ENCODE measurements around the gene AMY1A. TPM values are rescaled to one million over a fixed set of nuclear protein-coding genes. Genes with fewer than 3 reads are reported as not detected.
"Not testable (repeated sequence)": the region's sequence is repeated elsewhere in the genome, so short reads cannot be mapped to it uniquely, and the experiment has no call there.

AMY1A gene
- total RNA-seq = not detected in 2 replicates

GRCh38 chr1:103655460-103655859 is at the start of gene AMY1A:
Gene AMY1A (plus strand): TSS chr1:103655760. CDS start chr1:103656331, 571 bp downstream.
- not testable (repeated sequence) for H3K36me3 ChIP-seq (ENCODE audit: control insufficient read depth, insufficient read depth, low read length); DNase-seq (ENCODE audit: low read depth); H3K4me3 ChIP-seq (ENCODE audit: low read depth, low read length); H3K27me3 ChIP-seq (ENCODE audit: control insufficient read depth, insufficient read depth, low read length)

- TF ChIP-seq CTCF (IDR thresholded peaks at IDR 0.05; ENCODE audit: insufficient read depth, low read length, poor library complexity, severe bottlenecking) = no peak
- DNase-seq (ENCODE audit: low read depth) = no peak
- H3K27me3 ChIP-seq (ENCODE audit: control insufficient read depth, insufficient read depth, low read length) = no peaks in the 10 kb centered on the region
- no peak overlapping the region for H3K4me3 ChIP-seq (ENCODE audit: low read depth, low read length)
- no peaks in the 10 kb centered on the region for H3K36me3 ChIP-seq (ENCODE audit: control insufficient read depth, insufficient read depth, low read length)
Measured at GRCh38 chr1:103616362-103616761, 39.2 kb upstream of the AMY1A start.

- not testable (repeated sequence) for DNase-seq (ENCODE audit: low read depth); H3K4me3 ChIP-seq (ENCODE audit: low read depth, low read length); H3K27me3 ChIP-seq (ENCODE audit: control insufficient read depth, insufficient read depth, low read length); H3K36me3 ChIP-seq (ENCODE audit: control insufficient read depth, insufficient read depth, low read length)
Measured at GRCh38 chr1:103616994-103617477, 38.5 kb upstream of the AMY1A start, which contains the start of gene AMY2A. Gene AMY2A (plus strand): TSS chr1:103617427. CDS start chr1:103617441, 14 bp downstream.

GRCh38 chr1:103627436-103627835 is 28.1 kb upstream of the AMY1A start:
- H3K27me3 ChIP-seq (ENCODE audit: control insufficient read depth, insufficient read depth, low read length); H3K36me3 ChIP-seq (ENCODE audit: control insufficient read depth, insufficient read depth, low read length); H3K4me3 ChIP-seq (ENCODE audit: low read depth, low read length); DNase-seq (ENCODE audit: low read depth): not testable (repeated sequence)

GRCh38 chr1:103641194-103641593 is 14.4 kb upstream of the AMY1A start:
- not testable (repeated sequence) for DNase-seq (ENCODE audit: low read depth); H3K27me3 ChIP-seq (ENCODE audit: control insufficient read depth, insufficient read depth, low read length); H3K36me3 ChIP-seq (ENCODE audit: control insufficient read depth, insufficient read depth, low read length); H3K4me3 ChIP-seq (ENCODE audit: low read depth, low read length)

GRCh38 chr1:103643908-103644307 is 11.7 kb upstream of the AMY1A start:
- H3K27me3 ChIP-seq (ENCODE audit: control insufficient read depth, insufficient read depth, low read length); H3K36me3 ChIP-seq (ENCODE audit: control insufficient read depth, insufficient read depth, low read length); DNase-seq (ENCODE audit: low read depth); H3K4me3 ChIP-seq (ENCODE audit: low read depth, low read length): not testable (repeated sequence)

- not testable (repeated sequence) for DNase-seq (ENCODE audit: low read depth); H3K27me3 ChIP-seq (ENCODE audit: control insufficient read depth, insufficient read depth, low read length); H3K36me3 ChIP-seq (ENCODE audit: control insufficient read depth, insufficient read depth, low read length); H3K4me3 ChIP-seq (ENCODE audit: low read depth, low read length)
Measured at GRCh38 chr1:103650305-103650704, 5.3 kb upstream of the AMY1A start.

GRCh38 chr1:103650889-103651288 is 4.7 kb upstream of the AMY1A start:
- not testable (repeated sequence) for H3K27me3 ChIP-seq (ENCODE audit: control insufficient read depth, insufficient read depth, low read length); H3K4me3 ChIP-seq (ENCODE audit: low read depth, low read length); H3K36me3 ChIP-seq (ENCODE audit: control insufficient read depth, insufficient read depth, low read length); DNase-seq (ENCODE audit: low read depth)

GRCh38 chr1:103654133-103654532 is 1.4 kb upstream of the AMY1A start:
- H3K36me3 ChIP-seq (ENCODE audit: control insufficient read depth, insufficient read depth, low read length); DNase-seq (ENCODE audit: low read depth); H3K27me3 ChIP-seq (ENCODE audit: control insufficient read depth, insufficient read depth, low read length); H3K4me3 ChIP-seq (ENCODE audit: low read depth, low read length): not testable (repeated sequence)

GRCh38 chr1:103676335-103676734 is 20.8 kb downstream of the AMY1A start:
- not testable (repeated sequence) for H3K27me3 ChIP-seq (ENCODE audit: control insufficient read depth, insufficient read depth, low read length); DNase-seq (ENCODE audit: low read depth); H3K36me3 ChIP-seq (ENCODE audit: control insufficient read depth, insufficient read depth, low read length); H3K4me3 ChIP-seq (ENCODE audit: low read depth, low read length)

- not testable (repeated sequence) for DNase-seq (ENCODE audit: low read depth); H3K4me3 ChIP-seq (ENCODE audit: low read depth, low read length); H3K27me3 ChIP-seq (ENCODE audit: control insufficient read depth, insufficient read depth, low read length); H3K36me3 ChIP-seq (ENCODE audit: control insufficient read depth, insufficient read depth, low read length)
Measured at GRCh38 chr1:103696110-103696509, 40.5 kb downstream of the AMY1A start, which contains the start of gene AMY1B. Gene AMY1B (minus strand): TSS chr1:103696210. CDS start chr1:103695639, 571 bp downstream.

GRCh38 chr1:103697430-103697829 is 41.9 kb downstream of the AMY1A start:
- not testable (repeated sequence) for H3K27me3 ChIP-seq (ENCODE audit: control insufficient read depth, insufficient read depth, low read length); H3K4me3 ChIP-seq (ENCODE audit: low read depth, low read length); H3K36me3 ChIP-seq (ENCODE audit: control insufficient read depth, insufficient read depth, low read length); DNase-seq (ENCODE audit: low read depth)

GRCh38 chr1:103700669-103701068 is 45.1 kb downstream of the AMY1A start:
- not testable (repeated sequence) for H3K36me3 ChIP-seq (ENCODE audit: control insufficient read depth, insufficient read depth, low read length); DNase-seq (ENCODE audit: low read depth); H3K4me3 ChIP-seq (ENCODE audit: low read depth, low read length); H3K27me3 ChIP-seq (ENCODE audit: control insufficient read depth, insufficient read depth, low read length)

- H3K36me3 ChIP-seq (ENCODE audit: control insufficient read depth, insufficient read depth, low read length); H3K4me3 ChIP-seq (ENCODE audit: low read depth, low read length); DNase-seq (ENCODE audit: low read depth); H3K27me3 ChIP-seq (ENCODE audit: control insufficient read depth, insufficient read depth, low read length): not testable (repeated sequence)
Measured at GRCh38 chr1:103701256-103701655, 45.7 kb downstream of the AMY1A start.

GRCh38 chr1:103707670-103708069 is 52.1 kb downstream of the AMY1A start:
- not testable (repeated sequence) for H3K4me3 ChIP-seq (ENCODE audit: low read depth, low read length); H3K27me3 ChIP-seq (ENCODE audit: control insufficient read depth, insufficient read depth, low read length); DNase-seq (ENCODE audit: low read depth); H3K36me3 ChIP-seq (ENCODE audit: control insufficient read depth, insufficient read depth, low read length)

Measured in kidney epithelial cell (primary cell).